GM04504 (cell line): Measurements from ENCODE around the gene RABEP1.

Source experiments
- DNase-seq: peaks from one replicate; pipeline ENCODE4 v3.0.0-alpha.2; 2012; ENCODE audit warnings: low read depth

RABEP1 gene

GRCh38 chr17:5272322-5272721, 9.8 kb upstream of the RABEP1 start:
- no peak for DNase-seq

GRCh38 chr17:5282642-5283217, 646 bp downstream of the RABEP1 start:
- DNase-seq: no peak

- DNase-seq: no peak
These were observed 1.7 kb downstream of the RABEP1 start for GRCh38 chr17:5283571-5284315.

GRCh38 chr17:5284681-5285080, 2.6 kb downstream of the RABEP1 start:
- no peak for DNase-seq

GRCh38 chr17:5286846-5287245, 4.8 kb downstream of the RABEP1 start:
- no peak for DNase-seq

- DNase-seq: no peak
These were observed 9.7 kb downstream of the RABEP1 start for GRCh38 chr17:5291683-5292350.

GRCh38 chr17:5297245-5297644, 15.2 kb downstream of the RABEP1 start:
- no peak for DNase-seq

- DNase-seq: no peak
These were observed 17.3 kb downstream of the RABEP1 start for GRCh38 chr17:5299383-5299782.

GRCh38 chr17:5304636-5305035, 22.6 kb downstream of the RABEP1 start:
- no peak for DNase-seq

- DNase-seq: no peak
These were observed 27.8 kb downstream of the RABEP1 start for GRCh38 chr17:5309851-5310250.

GRCh38 chr17:5325851-5326250, 43.8 kb downstream of the RABEP1 start:
- DNase-seq: no peak

GRCh38 chr17:5329784-5330557, 47.9 kb downstream of the RABEP1 start:
- DNase-seq: no peak

- DNase-seq: no peak
These were observed 48.9 kb downstream of the RABEP1 start for GRCh38 chr17:5330981-5331380.

- no peak for DNase-seq
These were observed 49.4 kb downstream of the RABEP1 start for GRCh38 chr17:5331506-5331905.

GRCh38 chr17:5344914-5345313, 62.8 kb downstream of the RABEP1 start:
- DNase-seq: no peak

GRCh38 chr17:5352681-5353289, 70.7 kb downstream of the RABEP1 start:
- no peak for DNase-seq

GRCh38 chr17:5354310-5354709, 72.2 kb downstream of the RABEP1 start:
- no peak for DNase-seq

GRCh38 chr17:5354886-5355415, 72.9 kb downstream of the RABEP1 start:
- no peak for DNase-seq

- DNase-seq: no peak
These were observed 73.5 kb downstream of the RABEP1 start for GRCh38 chr17:5355421-5356129.

- DNase-seq: no peak
These were observed 79.3 kb downstream of the RABEP1 start for GRCh38 chr17:5361426-5361825.

GRCh38 chr17:5362162-5362811, 80.2 kb downstream of the RABEP1 start:
- DNase-seq: no peak
